ENCODE measurements around the gene PPP1R2.

DNA sequence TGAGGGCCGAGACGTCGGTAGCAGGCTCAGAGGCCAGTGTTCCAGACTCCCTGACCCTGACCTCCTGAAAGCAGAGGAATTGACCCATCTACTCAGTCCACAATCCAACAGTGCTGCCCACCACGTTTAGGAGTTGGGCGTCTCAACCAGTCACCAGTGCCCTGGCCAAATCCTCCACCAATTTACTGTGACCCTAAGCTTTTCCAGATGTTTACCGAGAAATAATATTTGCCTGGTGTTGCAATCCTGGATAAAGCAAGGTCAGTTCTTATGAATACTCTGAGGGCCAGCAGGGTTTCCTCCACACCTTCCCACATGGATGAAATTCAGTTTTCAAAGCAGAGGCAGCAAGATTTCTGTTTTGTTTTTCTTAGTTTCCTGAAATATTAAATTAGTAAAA, 48.1 kb upstream of the PPP1R2 start:
- TF ChIP-seq, protein P1, sequence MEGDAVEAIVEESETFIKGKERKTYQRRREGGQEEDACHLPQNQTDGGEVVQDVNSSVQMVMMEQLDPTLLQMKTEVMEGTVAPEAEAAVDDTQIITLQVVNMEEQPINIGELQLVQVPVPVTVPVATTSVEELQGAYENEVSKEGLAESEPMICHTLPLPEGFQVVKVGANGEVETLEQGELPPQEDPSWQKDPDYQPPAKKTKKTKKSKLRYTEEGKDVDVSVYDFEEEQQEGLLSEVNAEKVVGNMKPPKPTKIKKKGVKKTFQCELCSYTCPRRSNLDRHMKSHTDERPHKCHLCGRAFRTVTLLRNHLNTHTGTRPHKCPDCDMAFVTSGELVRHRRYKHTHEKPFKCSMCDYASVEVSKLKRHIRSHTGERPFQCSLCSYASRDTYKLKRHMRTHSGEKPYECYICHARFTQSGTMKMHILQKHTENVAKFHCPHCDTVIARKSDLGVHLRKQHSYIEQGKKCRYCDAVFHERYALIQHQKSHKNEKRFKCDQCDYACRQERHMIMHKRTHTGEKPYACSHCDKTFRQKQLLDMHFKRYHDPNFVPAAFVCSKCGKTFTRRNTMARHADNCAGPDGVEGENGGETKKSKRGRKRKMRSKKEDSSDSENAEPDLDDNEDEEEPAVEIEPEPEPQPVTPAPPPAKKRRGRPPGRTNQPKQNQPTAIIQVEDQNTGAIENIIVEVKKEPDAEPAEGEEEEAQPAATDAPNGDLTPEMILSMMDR (conservative IDR thresholded peaks at IDR 0.05; ENCODE audit: low read length): no peak
- no peak for TF ChIP-seq EZH2phosphoT487 (IDR thresholded peaks at IDR 0.05; ENCODE audit: borderline replicate concordance)

Data from Loucy (cell line).